BJ (cell line): Measurements from ENCODE around the gene HGFAC. TPM values are rescaled to one million over a fixed set of nuclear protein-coding genes. Genes with fewer than 3 reads are reported as not detected.

Source experiments
- CTCF ChIA-PET: fragments of 350-600 bp; formaldehyde crosslinking; extraction: SDS; loops from one replicate; lab custom pipeline; 2021; ENCODE audit warnings: antibody characterized with exemption, inconsistent platforms; lab: Yijun Ruan, JAX
- POLR2A ChIA-PET: fragments of 300-600 bp; sonication (Branson Sonifier 250); formaldehyde crosslinking; extraction: SDS; loops from one replicate; lab custom pipeline; 2021; ENCODE audit warnings: antibody characterized with exemption; lab: Charles Lee
- DNase-seq: peaks from one replicate; pipeline ENCODE4 v3.0.0-alpha.2; 2011; ENCODE audit warnings: low read depth
- H3K27me3 ChIP-seq: 2 replicates; pipeline ENCODE4 v1.6.0; 2011; ENCODE audit warnings: low read length; ENCODE audit not compliant: control insufficient read depth, insufficient read depth
- H3K36me3 ChIP-seq: 2 replicates; pipeline ENCODE4 v1.5.1; 2011; ENCODE audit warnings: low read length; ENCODE audit not compliant: control insufficient read depth, insufficient read depth
- H3K4me3 ChIP-seq: 2 replicates; pipeline ENCODE4 v1.5.1; 2011; ENCODE audit warnings: low read depth, mild to moderate bottlenecking, control low read depth, low read length
- polyA plus RNA-seq: library from polyadenylated mRNA; depleted of rRNA; stranded (reverse); fragments of >200 nt; gene quantifications from 2 replicates; pipeline ENCODE4 v1.2.3, GENCODE V29; 2011
- TF ChIP-seq, protein P1 (sequence below): IDR thresholded peaks from 2 replicates; pipeline ENCODE4 v1.5.1; 2011; ENCODE audit warnings: low read depth, mild to moderate bottlenecking, control low read depth, inconsistent platforms, low read length, moderate library complexity; ENCODE audit not compliant: insufficient read depth

HGFAC gene
- polyA plus RNA-seq, 1 experiment = not detected

GRCh38 chr4:3426465-3427133 is 15.2 kb upstream of the HGFAC start:
- H3K27me3 ChIP-seq = no peaks in the 10 kb centered on the region
- CTCF ChIA-PET = interaction anchor here (0.7 kb wide), 1 partner anchor 28 kb away, joined by 4 read pairs; no protein-coding TSS in a partner anchor
- POLR2A ChIA-PET = no interaction called here
- peaks cover 5% of the 10 kb centered on the region for H3K36me3 ChIP-seq
- TF ChIP-seq, protein P1, sequence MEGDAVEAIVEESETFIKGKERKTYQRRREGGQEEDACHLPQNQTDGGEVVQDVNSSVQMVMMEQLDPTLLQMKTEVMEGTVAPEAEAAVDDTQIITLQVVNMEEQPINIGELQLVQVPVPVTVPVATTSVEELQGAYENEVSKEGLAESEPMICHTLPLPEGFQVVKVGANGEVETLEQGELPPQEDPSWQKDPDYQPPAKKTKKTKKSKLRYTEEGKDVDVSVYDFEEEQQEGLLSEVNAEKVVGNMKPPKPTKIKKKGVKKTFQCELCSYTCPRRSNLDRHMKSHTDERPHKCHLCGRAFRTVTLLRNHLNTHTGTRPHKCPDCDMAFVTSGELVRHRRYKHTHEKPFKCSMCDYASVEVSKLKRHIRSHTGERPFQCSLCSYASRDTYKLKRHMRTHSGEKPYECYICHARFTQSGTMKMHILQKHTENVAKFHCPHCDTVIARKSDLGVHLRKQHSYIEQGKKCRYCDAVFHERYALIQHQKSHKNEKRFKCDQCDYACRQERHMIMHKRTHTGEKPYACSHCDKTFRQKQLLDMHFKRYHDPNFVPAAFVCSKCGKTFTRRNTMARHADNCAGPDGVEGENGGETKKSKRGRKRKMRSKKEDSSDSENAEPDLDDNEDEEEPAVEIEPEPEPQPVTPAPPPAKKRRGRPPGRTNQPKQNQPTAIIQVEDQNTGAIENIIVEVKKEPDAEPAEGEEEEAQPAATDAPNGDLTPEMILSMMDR = no peak
- no peak for DNase-seq
- H3K4me3 ChIP-seq = no peak overlapping the region

DNA sequence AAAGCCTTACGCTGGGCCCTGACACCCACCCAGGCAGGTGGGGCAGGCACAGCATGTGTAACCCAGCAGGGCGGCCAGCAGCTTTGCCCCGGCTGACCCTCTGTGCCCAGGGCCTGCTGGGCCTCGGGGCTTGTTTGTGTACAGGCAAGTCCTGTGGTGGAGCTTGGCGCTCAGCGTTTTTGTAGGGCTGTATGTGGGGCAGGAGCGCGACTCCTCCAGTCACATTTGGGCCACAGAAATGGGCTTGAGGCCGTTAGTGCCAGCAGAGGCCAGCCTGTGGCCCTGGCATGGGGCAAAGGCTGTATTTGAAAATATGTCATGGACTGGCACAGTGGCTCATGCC is 14.7 kb upstream of the HGFAC start:
- POLR2A ChIA-PET = no interaction called here
- H3K27me3 ChIP-seq = no peaks in the 10 kb centered on the region
- CTCF ChIA-PET = no interaction called here
- H3K36me3 ChIP-seq = peaks cover 6% of the 10 kb centered on the region
- DNase-seq = no peak
- no peak overlapping the region for H3K4me3 ChIP-seq
- TF ChIP-seq, protein P1 = no peak

- Histone ChIP-seq H3K4me3 (no peak overlapping the region), H3K27me3 (no peaks in the 10 kb centered on the region), H3K36me3 (peaks cover 5% of the 10 kb centered on the region)
- ChIA-PET CTCF (no interaction called here), POLR2A (no interaction called here)
- TF ChIP-seq, protein P1 = no peak
- no peak for DNase-seq
These were observed 13.9 kb upstream of the HGFAC start for GRCh38 chr4:3427706-3428446.

GRCh38 chr4:3429651-3430050 is 12.1 kb upstream of the HGFAC start:
- ChIA-PET POLR2A (no interaction called here), CTCF (interaction anchor here (1.0 kb wide), 1 partner anchor 14 kb away, joined by 4 read pairs; no protein-coding TSS in a partner anchor)
- TF ChIP-seq, protein P1 = no peak
- H3K36me3 ChIP-seq = peaks cover 5% of the 10 kb centered on the region
- no peak for DNase-seq
- H3K27me3 ChIP-seq = no peaks in the 10 kb centered on the region
- no peak overlapping the region for H3K4me3 ChIP-seq

DNA sequence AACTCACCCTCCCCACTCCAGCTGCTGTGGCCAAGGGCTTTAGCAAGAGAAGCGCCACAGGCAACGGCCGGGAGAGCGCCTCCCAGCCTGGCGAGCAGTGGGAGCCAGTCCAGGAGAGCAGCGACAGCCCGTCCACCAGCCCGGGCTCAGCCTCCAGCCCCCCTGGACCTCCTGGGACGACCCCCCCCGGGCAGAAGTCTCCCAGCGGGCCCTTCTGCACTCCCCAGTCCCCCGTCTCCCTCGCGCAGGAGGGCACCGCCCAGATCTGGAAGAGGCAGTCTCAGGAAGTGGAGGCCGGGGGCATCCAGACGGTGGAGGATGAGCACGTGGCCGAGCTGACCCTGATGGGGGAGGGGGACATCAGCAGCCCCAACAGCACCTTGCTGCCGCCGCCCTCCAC is 11.2 kb upstream of the HGFAC start:
- POLR2A ChIA-PET = no interaction called here
- CTCF ChIA-PET = interaction anchor here (1.0 kb wide), 1 partner anchor 13 kb away, joined by 4 read pairs; no protein-coding TSS in a partner anchor
- DNase-seq = no peak
- Histone ChIP-seq H3K27me3 (no peaks in the 10 kb centered on the region), H3K36me3 (peaks cover 5% of the 10 kb centered on the region), H3K4me3 (no peak overlapping the region)
- TF ChIP-seq, protein P1 = no peak
